Measurements from ENCODE around the gene CTIF. TPM values are rescaled to one million over a fixed set of nuclear protein-coding genes. Genes with fewer than 3 reads are reported as not detected.

The CTIF gene
- polyA plus RNA-seq, 3 donors = 0.38 to 8.7 (median 1.2) TPM

GRCh38 chr18:48517048-48517447 is 21.8 kb upstream of the CTIF start:
- Mint-ChIP-seq H3K36me3 (no peaks in the 10 kb centered on the region), H3K27me3 (ENCODE audit: low read depth in 3 of 3) (peaks cover 0 to 3% (median 0%) of the 10 kb centered on the region in 3 donors), H3K4me1 (no peaks in the 10 kb centered on the region), H3K27ac (no peak overlapping the region), H3K4me3 (no peak overlapping the region), H3K9me3 (peaks cover 0 to 4% (median 0%) of the 10 kb centered on the region in 7 donors)
- Histone ChIP-seq H4K20me1 (ENCODE audit: insufficient read depth, low read length) (no peaks in the 10 kb centered on the region), H3K4me2 (replicated peaks; ENCODE audit: extremely low read depth, low read length, poor library complexity, severe bottlenecking) (no peak overlapping the region), H3K4me3 (replicated peaks in 1 of 3; ENCODE audit: low read depth in 2 of 3, low read length in 3 of 3) (no peak overlapping the region), H3K36me3 (replicated peaks in 1 of 2; ENCODE audit: control insufficient read depth in 1 of 2, insufficient read depth in 2 of 2, low read length in 2 of 2) (no peaks in the 10 kb centered on the region), H3K27me3 (ENCODE audit: control insufficient read depth in 2 of 2, insufficient read depth in 2 of 2, low read length in 2 of 2) (peaks cover 0 to 2% of the 10 kb centered on the region in 2 donors), H3K4me1 (ENCODE audit: control insufficient read depth in 1 of 2, insufficient read depth in 2 of 2, low read length in 2 of 2) (no peaks in the 10 kb centered on the region), H3K27ac (ENCODE audit: low read depth in 1 of 2, low read length in 2 of 2) (no peak overlapping the region), H3K9ac (ENCODE audit: insufficient read depth, low read length, poor library complexity, severe bottlenecking) (no peak overlapping the region), H3K9me3 (replicated peaks in 1 of 2; ENCODE audit: control insufficient read depth in 1 of 2, insufficient read depth in 1 of 2, low read length in 2 of 2) (no peaks in the 10 kb centered on the region), H3K79me2 (ENCODE audit: insufficient read depth, low read length) (no peaks in the 10 kb centered on the region), H2AFZ (ENCODE audit: insufficient read depth, low read depth, low read length, poor library complexity, severe bottlenecking) (no peak overlapping the region)
- no peak for TF ChIP-seq CTCF (IDR thresholded peaks at IDR 0.05)
- DNase-seq = no peak
- intact Hi-C loops (cut with micrococcal nuclease) = no loop called here
- 100% methylated on average over 4 of the region's 7 CpGs for WGBS (ENCODE audit: insufficient coverage)

GRCh38 chr18:48519431-48520100 is 19.3 kb upstream of the CTIF start:
- H3K4me2 ChIP-seq (replicated peaks; ENCODE audit: extremely low read depth, low read length, poor library complexity, severe bottlenecking) = no peak overlapping the region
- 7% methylated on average over 1 of the region's 5 CpGs for WGBS (ENCODE audit: insufficient coverage)
- H3K27me3 ChIP-seq (ENCODE audit: control insufficient read depth in 2 of 2, insufficient read depth in 2 of 2, low read length in 2 of 2) = peaks cover 0 to 2% of the 10 kb centered on the region in 2 donors

More at GRCh38 chr18:48519431-48520100, 19.3 kb upstream of the CTIF start:
- H3K36me3 Mint-ChIP-seq = no peaks in the 10 kb centered on the region
- H3K9me3 Mint-ChIP-seq = peaks cover 0 to 5% (median 0%) of the 10 kb centered on the region in 7 donors
- intact Hi-C loops (cut with micrococcal nuclease) = no loop called here
- H3K27me3 Mint-ChIP-seq (ENCODE audit: low read depth in 3 of 3) = peaks cover 1 to 3% (median 2%) of the 10 kb centered on the region in 3 donors
- no peak overlapping the region for H3K4me3 Mint-ChIP-seq
- Histone ChIP-seq H3K9ac (ENCODE audit: insufficient read depth, low read length, poor library complexity, severe bottlenecking) (no peak overlapping the region), H3K36me3 (replicated peaks in 1 of 2; ENCODE audit: control insufficient read depth in 1 of 2, insufficient read depth in 2 of 2, low read length in 2 of 2) (no peaks in the 10 kb centered on the region), H2AFZ (ENCODE audit: insufficient read depth, low read depth, low read length, poor library complexity, severe bottlenecking) (no peak overlapping the region), H3K27ac (ENCODE audit: low read depth in 1 of 2, low read length in 2 of 2) (no peak overlapping the region), H3K4me3 (replicated peaks in 1 of 3; ENCODE audit: low read depth in 2 of 3, low read length in 3 of 3) (no peak overlapping the region), H3K9me3 (replicated peaks in 1 of 2; ENCODE audit: control insufficient read depth in 1 of 2, insufficient read depth in 1 of 2, low read length in 2 of 2) (no peaks in the 10 kb centered on the region), H3K79me2 (ENCODE audit: insufficient read depth, low read length) (no peaks in the 10 kb centered on the region), H3K4me1 (ENCODE audit: control insufficient read depth in 1 of 2, insufficient read depth in 2 of 2, low read length in 2 of 2) (no peaks in the 10 kb centered on the region), H4K20me1 (ENCODE audit: insufficient read depth, low read length) (no peaks in the 10 kb centered on the region)
- no peak for TF ChIP-seq CTCF (IDR thresholded peaks at IDR 0.05)
- H3K4me1 Mint-ChIP-seq = no peaks in the 10 kb centered on the region
- no peak overlapping the region for H3K27ac Mint-ChIP-seq
- DNase-seq = no peak
